H1 (cell line): ENCODE data around the gene PDK1. TPM values are rescaled to one million over a fixed set of nuclear protein-coding genes. Genes with fewer than 3 reads are reported as not detected.
A peak's percentile ranks its signal among the peaks of the same experiment; 100 is the strongest.

ENCODE experiments used
- CTCF ChIA-PET: fragments of 300-600 bp; sonication (Branson Sonifier 250); formaldehyde crosslinking; loops from one replicate; lab custom pipeline; 2021; ENCODE audit not compliant: partially characterized antibody; lab: Charles Lee
- POLR2A ChIA-PET: fragments of 300-600 bp; sonication (Branson Sonifier 250); formaldehyde crosslinking; loops from one replicate; lab custom pipeline; 2021; ENCODE audit warnings: inconsistent platforms; ENCODE audit not compliant: partially characterized antibody; lab: Charles Lee
- DNase-seq, 2 experiments: peaks; one replicate each; pipeline versions ENCODE4 v3.0.0 to v3.0.0-alpha.2; 2010 to 2022; ENCODE audit warnings: low spot score in 2 of 2, low read depth in 1 of 2, mixed read lengths in 1 of 2
- FAIRE-seq: peaks from 2 replicates; lab custom pipeline; 2011; peaks lifted over from hg19 to GRCh38; lab: Jason Lieb, UNC
- H2AFZ ChIP-seq: 2 replicates; pipeline ENCODE4 v1.8.1; 2012; ENCODE audit warnings: low read length, inconsistent platforms
- H2AK5ac ChIP-seq: 2 replicates; pipeline ENCODE4 v1.6.1; 2013; ENCODE audit warnings: low read depth, low read length
- H2BK120ac ChIP-seq: replicated peaks from 2 replicates; pipeline ENCODE3; 2013; ENCODE audit warnings: low read depth, low read length, inconsistent platforms
- H2BK12ac ChIP-seq: 2 replicates; pipeline ENCODE4 v1.6.1; 2013; ENCODE audit warnings: low read depth, low read length
- H2BK15ac ChIP-seq: 2 replicates; pipeline ENCODE4 v1.6.1; 2013; ENCODE audit warnings: low read length
- H2BK20ac ChIP-seq: 2 replicates; pipeline ENCODE4 v1.6.1; 2013; ENCODE audit warnings: low read length
- H2BK5ac ChIP-seq: 2 replicates; pipeline ENCODE4 v1.6.1; 2013; ENCODE audit warnings: low read depth, low read length
- H3K14ac ChIP-seq: 2 replicates; pipeline ENCODE4 v1.6.1; 2013; ENCODE audit warnings: inconsistent platforms; ENCODE audit not compliant: insufficient read length
- H3K18ac ChIP-seq: 2 replicates; pipeline ENCODE4 v1.6.1; 2013; ENCODE audit warnings: low read length; ENCODE audit errors: extremely low read depth
- H3K23ac ChIP-seq: 2 replicates; pipeline ENCODE4 v1.6.1; 2013; ENCODE audit warnings: inconsistent platforms; ENCODE audit not compliant: insufficient read length
- H3K23me2 ChIP-seq: 2 replicates; pipeline ENCODE4 v1.6.1; 2013; ENCODE audit warnings: low read depth, low read length
- H3K27ac ChIP-seq: 2 replicates; pipeline ENCODE4 v1.6.1; 2011; ENCODE audit warnings: low read depth, low read length, inconsistent platforms
- H3K27me3 ChIP-seq, 4 experiments: replicated peaks in 1 of 4; 1 replicate in 1 of 4; 2 replicates in 3 of 4; pipeline versions ENCODE4 v1.6.1 to v1.8.1; 2011 to 2013; ENCODE audit warnings: low read length in 3 of 4, mild to moderate bottlenecking in 3 of 4, inconsistent platforms in 2 of 4, mixed read lengths in 2 of 4, moderate library complexity in 1 of 4; ENCODE audit not compliant: control insufficient read depth in 3 of 4, insufficient read depth in 3 of 4; ENCODE audit errors: extremely low read depth in 1 of 4
- H3K36me3 ChIP-seq, 4 experiments: 2 replicates each; pipeline versions ENCODE4 v1.6.1 to v1.8.1; 2011 to 2013; ENCODE audit warnings: mild to moderate bottlenecking in 4 of 4, low read length in 3 of 4, moderate library complexity in 2 of 4, control low read depth in 1 of 4, inconsistent platforms in 1 of 4; ENCODE audit not compliant: insufficient read depth in 4 of 4, control insufficient read depth in 2 of 4
- H3K4ac ChIP-seq: replicated peaks from 2 replicates; pipeline ENCODE3; 2013; ENCODE audit warnings: low read length, low read depth, mixed read lengths, inconsistent platforms; ENCODE audit not compliant: insufficient read length
- H3K4me1 ChIP-seq, 4 experiments: replicated peaks in 1 of 4; 1 replicate in 1 of 4; 2 replicates in 3 of 4; pipeline versions ENCODE4 v1.6.1 to v1.8.1; 2011 to 2013; ENCODE audit warnings: low read length in 3 of 4, inconsistent platforms in 2 of 4, mixed read lengths in 1 of 4; ENCODE audit not compliant: insufficient read depth in 4 of 4, control insufficient read depth in 3 of 4
- H3K4me2 ChIP-seq, 2 experiments: 2 replicates each; pipeline versions ENCODE4 v1.6.1 to v1.8.1; 2011 to 2013; ENCODE audit warnings: low read depth in 2 of 2, low read length in 2 of 2, control low read depth in 1 of 2, inconsistent platforms in 1 of 2, mild to moderate bottlenecking in 1 of 2; ENCODE audit not compliant: insufficient read depth in 1 of 2
- H3K4me3 ChIP-seq, 4 experiments: fragments of 200-600, 300-600 bp in 1 of 4; sonication (generic), shearing (Covaris generic), sonication (Bioruptor Twin) in 1 of 4; 2 replicates each; pipeline versions ENCODE4 v1.5.1 to v1.8.1; 2011 to 2016; ENCODE audit warnings: low read length in 4 of 4, low read depth in 3 of 4, control low read depth in 2 of 4, inconsistent platforms in 2 of 4, mild to moderate bottlenecking in 2 of 4, mixed read lengths in 1 of 4, moderate library complexity in 1 of 4; ENCODE audit not compliant: insufficient read depth in 2 of 4; ENCODE audit errors: extremely low read depth in 1 of 4
- H3K56ac ChIP-seq: replicated peaks from 2 replicates; pipeline ENCODE3; 2013; ENCODE audit warnings: low read depth, mild to moderate bottlenecking, mixed read lengths, low read length, inconsistent platforms; ENCODE audit not compliant: insufficient read length
- H3K79me1 ChIP-seq: 2 replicates; pipeline ENCODE4 v1.6.1; 2013; ENCODE audit warnings: low read depth, low read length, control low read depth
- H3K79me2 ChIP-seq, 2 experiments: 2 replicates each; pipeline versions ENCODE4 v1.6.1 to v1.8.1; 2012 to 2013; ENCODE audit warnings: low read length in 2 of 2, mild to moderate bottlenecking in 2 of 2, inconsistent platforms in 1 of 2; ENCODE audit not compliant: insufficient read depth in 2 of 2, control insufficient read depth in 1 of 2
- H3K9ac ChIP-seq, 4 experiments: replicated peaks in 1 of 4; 1 replicate in 1 of 4; 2 replicates in 3 of 4; pipeline versions ENCODE4 v1.6.1 to v1.8.1; 2011 to 2013; ENCODE audit warnings: low read depth in 3 of 4, low read length in 3 of 4, control low read depth in 2 of 4, mild to moderate bottlenecking in 2 of 4, moderate library complexity in 2 of 4, inconsistent platforms in 1 of 4; ENCODE audit errors: extremely low read depth in 1 of 4
- H3K9me3 ChIP-seq, 2 experiments: 2 replicates each; pipeline versions ENCODE4 v1.6.1 to v1.8.1; 2012 to 2013; ENCODE audit warnings: mild to moderate bottlenecking in 2 of 2, moderate library complexity in 2 of 2, control low read depth in 1 of 2, inconsistent platforms in 1 of 2, low read depth in 1 of 2, low read length in 1 of 2, mixed read lengths in 1 of 2; ENCODE audit not compliant: insufficient read depth in 2 of 2
- H4K20me1 ChIP-seq, 2 experiments: replicated peaks in 1 of 2; 2 replicates each; pipeline versions ENCODE3 to v1.8.1; 2011 to 2013; ENCODE audit warnings: inconsistent platforms in 2 of 2, low read length in 2 of 2, mild to moderate bottlenecking in 1 of 2; ENCODE audit not compliant: insufficient read depth in 2 of 2, control insufficient read depth in 1 of 2
- H4K5ac ChIP-seq: 2 replicates; pipeline ENCODE4 v1.6.1; 2013; ENCODE audit warnings: low read length, low read depth, mixed read lengths, inconsistent platforms; ENCODE audit not compliant: insufficient read length
- H4K8ac ChIP-seq: 2 replicates; pipeline ENCODE4 v1.8.0; 2013; ENCODE audit warnings: mild to moderate bottlenecking, moderate library complexity, low read length, inconsistent platforms; ENCODE audit not compliant: insufficient read depth; ENCODE audit errors: extremely low read depth
- H4K91ac ChIP-seq: replicated peaks from 2 replicates; pipeline ENCODE3; 2013; ENCODE audit warnings: low read length, mixed read lengths, inconsistent platforms; ENCODE audit not compliant: insufficient read length
- SP1 ChIP-seq: IDR thresholded peaks from 2 replicates; pipeline ENCODE4 v1.6.1; 2011; ENCODE audit warnings: low read depth, low read length
- YY1 ChIP-seq: IDR thresholded peaks from 2 replicates; pipeline ENCODE4 v1.6.1; 2011; ENCODE audit warnings: low read depth, mild to moderate bottlenecking, low read length
- WGBS, 2 experiments: shearing (Covaris generic) in 1 of 2; methylation state at CpG; one replicate each; pipeline versions ENCODE4 v1.1.6 to v1.1.7; 2013 to 2015; ENCODE audit warnings: low lambda C conversion rate in 2 of 2, mixed read lengths in 2 of 2, inconsistent platforms in 1 of 2, low coverage in 1 of 2, missing lambda C conversion rate in 1 of 2; ENCODE audit not compliant: insufficient replicate concordance in 2 of 2, insufficient coverage in 1 of 2, insufficient read length in 1 of 2; ENCODE audit errors: extremely low coverage in 1 of 2, missing lambda C conversion rate in 1 of 2; 5-methylcytosine and 5-hydroxymethylcytosine counted together
- polyA plus RNA-seq, 7 experiments: library from polyadenylated mRNA; depleted of rRNA in 3 of 7; stranded (reverse) in 5 of 7; unstranded in 2 of 7; fragments of >200 nt in 5 of 7; fragments of 200-250 nt in 2 of 7; gene quantifications; 1 replicate in 5 of 7; 2 replicates in 1 of 7; 4 replicates in 1 of 7; pipeline versions ENCODE4 v1.2.1 to v1.2.3, GENCODE V29; 2011 to 2013; ENCODE audit warnings: missing spikeins in 2 of 7, mixed read lengths in 2 of 7
- total RNA-seq: library from RNA; stranded (reverse); fragmentation: NEBNext Ultra II Directional; extraction: Animal tissue kit (Norgen Biotek cat#: 25700); gene quantifications from 2 replicates; pipeline ENCODE4 v1.2.1, GENCODE V29; 2021

PDK1 gene
- total and polyA plus RNA-seq, 2 of the 8 experiments (the other 6 are each of a cell fraction or from before 2014, with no cell fraction given) = 18.2 to 21.9 TPM

DNA sequence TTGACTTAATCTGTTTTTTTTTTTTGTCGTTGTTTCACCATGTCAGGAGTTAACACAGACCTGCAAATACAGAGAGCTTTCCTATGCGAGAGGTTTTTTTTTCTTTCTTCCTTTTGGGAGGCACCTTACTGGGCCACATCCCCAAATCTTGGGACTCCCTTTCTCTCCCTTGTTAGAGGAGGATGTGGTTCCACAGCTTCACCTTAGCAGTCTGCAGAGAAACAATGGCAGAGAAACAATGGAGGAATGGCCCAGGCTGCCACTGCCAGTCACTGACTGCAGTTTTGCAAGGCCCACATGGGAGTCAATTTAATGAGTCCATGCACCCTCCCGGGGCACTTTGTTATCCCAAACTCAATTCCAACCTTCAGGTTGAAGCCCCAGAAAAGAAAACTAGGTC lies 20.8 kb upstream of the PDK1 start:
- Histone ChIP-seq H3K23ac (no peak overlapping the region), H3K4me1 (peaks cover 0 to 14% (median 11%) of the 10 kb centered on the region in 4 experiments; a peak in 5 of 7 replicates), H4K8ac (no peak overlapping the region), H2BK120ac (peak overlapping the region; percentile 35), H2BK20ac (no peak overlapping the region), H3K27ac (peak overlapping the region; percentile 60), H4K91ac (peak overlapping the region; percentile 92), H4K20me1 (no peaks in the 10 kb centered on the region), H2AK5ac (no peak overlapping the region), H3K79me1 (no peaks in the 10 kb centered on the region), H3K23me2 (peaks cover 2% of the 10 kb centered on the region; the same call in 1 of the 2 replicates), H4K5ac (no peak overlapping the region), H3K56ac (no peak overlapping the region), H2BK15ac (no peak overlapping the region), H3K36me3 (peaks cover 0 to 31% (median 1%) of the 10 kb centered on the region in 4 experiments; a peak in 3 of 8 replicates), H3K4me2 (peak overlapping the region in 1 of 2 experiments; percentile 55; a peak in 3 of 4 replicates), H3K4me3 (no peak overlapping the region), H3K18ac (peak overlapping the region; percentile 55; the same call in 1 of the 2 replicates), H2BK5ac (peak overlapping the region; percentile 81), H2BK12ac (peak overlapping the region; percentile 68; the same call in 1 of the 2 replicates), H3K14ac (no peak overlapping the region), H3K27me3 (no peaks in the 10 kb centered on the region), H3K4ac (peak overlapping the region; percentile 19), H3K9me3 (peaks cover 22 to 32% of the 10 kb centered on the region in 2 experiments), H2AFZ (no peak overlapping the region), H3K9ac (no peak overlapping the region), H3K79me2 (no peaks in the 10 kb centered on the region)
- POLR2A ChIA-PET = interaction anchor here (0.7 to 1.7 kb wide), 3 partner anchors 8 to 20 kb away, joined by 3 to 8 read pairs (median 6); partner anchors contain the start of gene PDK1
- no peak for TF ChIP-seq SP1
- 0 out of 2 replicates have a peak, but pooled peaks have one; percentile 37 for TF ChIP-seq YY1
- 62% methylated on average over 3 of the region's 3 CpGs; no CpG with 5 or more reads in 1 of the 2 experiments for WGBS, 2 experiments
- CTCF ChIA-PET = no interaction called here
- DNase-seq (no peak), FAIRE-seq (peak; percentile 42)
